CD14-positive monocyte (primary cell): ENCODE measurements around the gene CLEC17A. TPM values are rescaled to one million over a fixed set of nuclear protein-coding genes. Genes with fewer than 3 reads are reported as not detected.

Experiments used
- DNase-seq, 3 donors: peaks; one replicate each; pipeline ENCODE4 v3.0.0-alpha.2; 2011 to 2022
- H2AFZ ChIP-seq: 2 replicates; pipeline ENCODE4 v1.6.0; 2012; ENCODE audit warnings: mild to moderate bottlenecking, low read depth, low read length, inconsistent platforms; ENCODE audit not compliant: insufficient read depth, poor library complexity, severe bottlenecking
- H3K27ac ChIP-seq, 2 donors: 1 replicate in 1 of 2; 2 replicates in 1 of 2; pipeline ENCODE4 v1.5.1; 2012 to 2013; ENCODE audit warnings: low read length in 2 of 2, control low read depth in 1 of 2, inconsistent platforms in 1 of 2, low read depth in 1 of 2, mild to moderate bottlenecking in 1 of 2
- H3K27me3 ChIP-seq, 2 donors: one replicate each; pipeline versions ENCODE4 v1.6.0 to v1.6.1; 2011 to 2013; ENCODE audit warnings: low read length in 2 of 2; ENCODE audit not compliant: control insufficient read depth in 2 of 2, insufficient read depth in 2 of 2
- H3K36me3 ChIP-seq, 2 donors: replicated peaks in 1 of 2; 1 replicate in 1 of 2; 2 replicates in 1 of 2; pipeline versions ENCODE4 v1.5.1 to v1.6.1; 2012 to 2013; ENCODE audit warnings: low read length in 2 of 2, control low read depth in 1 of 2, inconsistent platforms in 1 of 2, mild to moderate bottlenecking in 1 of 2; ENCODE audit not compliant: insufficient read depth in 2 of 2, control insufficient read depth in 1 of 2
- H3K4me1 ChIP-seq, 2 donors: 1 replicate in 1 of 2; 2 replicates in 1 of 2; pipeline versions ENCODE4 v1.5.1 to v1.6.1; 2012 to 2013; ENCODE audit warnings: low read length in 2 of 2, control low read depth in 1 of 2, inconsistent platforms in 1 of 2, mild to moderate bottlenecking in 1 of 2, moderate library complexity in 1 of 2; ENCODE audit not compliant: insufficient read depth in 2 of 2, control insufficient read depth in 1 of 2
- H3K4me2 ChIP-seq: replicated peaks from 2 replicates; pipeline ENCODE3; 2012; ENCODE audit warnings: low read length, moderate library complexity, mild to moderate bottlenecking; ENCODE audit not compliant: poor library complexity, severe bottlenecking; ENCODE audit errors: extremely low read depth
- H3K4me3 ChIP-seq, 3 experiments: fragments of 200-600 bp in 1 of 3; sonication (generic) in 1 of 3; replicated peaks in 1 of 3; 1 replicate in 2 of 3; 2 replicates in 1 of 3; pipeline ENCODE4 v1.5.1; 2011 to 2013; ENCODE audit warnings: low read length in 3 of 3, mild to moderate bottlenecking in 3 of 3, control low read depth in 2 of 3, low read depth in 2 of 3, inconsistent platforms in 1 of 3, moderate library complexity in 1 of 3
- H3K79me2 ChIP-seq: 2 replicates; pipeline ENCODE4 v1.6.0; 2012; ENCODE audit warnings: mild to moderate bottlenecking, control low read depth, inconsistent platforms, low read length, moderate library complexity; ENCODE audit not compliant: insufficient read depth
- H3K9ac ChIP-seq: 2 replicates; pipeline ENCODE4 v1.6.0; 2017; ENCODE audit warnings: low read length, mild to moderate bottlenecking; ENCODE audit not compliant: insufficient read depth, poor library complexity, severe bottlenecking
- H3K9me3 ChIP-seq, 2 donors: replicated peaks in 1 of 2; 1 replicate in 1 of 2; 2 replicates in 1 of 2; pipeline versions ENCODE4 v1.5.1 to v1.6.1; 2012 to 2013; ENCODE audit warnings: low read length in 2 of 2, control low read depth in 1 of 2; ENCODE audit not compliant: control insufficient read depth in 1 of 2, insufficient read depth in 1 of 2
- H4K20me1 ChIP-seq: 2 replicates; pipeline ENCODE4 v1.6.0; 2012; ENCODE audit warnings: mild to moderate bottlenecking, low read length, control low read depth, moderate library complexity; ENCODE audit not compliant: insufficient read depth
- H3K27ac Mint-ChIP-seq, 7 donors: one replicate each; pipeline ENCODE4 v1.8.0; 2020; ENCODE audit warnings: mild to moderate bottlenecking in 7 of 7, mixed read lengths in 7 of 7, moderate library complexity in 6 of 7, inconsistent platforms in 2 of 7
- H3K27me3 Mint-ChIP-seq, 3 donors: one replicate each; pipeline ENCODE4 v1.8.0; 2021 to 2022; ENCODE audit warnings: low read depth in 3 of 3, mild to moderate bottlenecking in 3 of 3, mixed read lengths in 3 of 3, moderate library complexity in 3 of 3, inconsistent platforms in 1 of 3
- H3K36me3 Mint-ChIP-seq, 2 donors: one replicate each; pipeline ENCODE4 v1.8.0; 2020; ENCODE audit warnings: mixed read lengths in 2 of 2, inconsistent platforms in 1 of 2, mild to moderate bottlenecking in 1 of 2
- H3K4me1 Mint-ChIP-seq: one replicate; pipeline ENCODE4 v1.8.0; 2020; ENCODE audit warnings: mild to moderate bottlenecking, mixed read lengths
- H3K4me3 Mint-ChIP-seq, 2 donors: one replicate each; pipeline ENCODE4 v1.8.0; 2020; ENCODE audit warnings: mild to moderate bottlenecking in 2 of 2, mixed read lengths in 2 of 2, moderate library complexity in 1 of 2
- H3K9me3 Mint-ChIP-seq, 7 donors: one replicate each; pipeline ENCODE4 v1.8.0; 2020 to 2022; ENCODE audit warnings: mixed read lengths in 7 of 7, mild to moderate bottlenecking in 6 of 7, moderate library complexity in 6 of 7, inconsistent platforms in 2 of 7
- WGBS: methylation state at CpG from one replicate; pipeline ENCODE4 v1.1.5; 2013; ENCODE audit warnings: missing lambda C conversion rate; ENCODE audit not compliant: insufficient coverage; 5-methylcytosine and 5-hydroxymethylcytosine counted together
- intact Hi-C, 2 donors: fragments of 100-400 bp; cut with micrococcal nuclease; formaldehyde crosslinking; loops; one replicate each; pipeline versions ENCODE4 v1.15.0 to v1.15.1; 2023
- polyA plus RNA-seq, 3 donors: library from polyadenylated mRNA; depleted of rRNA in 1 of 3; unstranded in 2 of 3; stranded (reverse) in 1 of 3; fragments of 300-500 nt in 2 of 3; fragments of >200 nt in 1 of 3; fragmentation: Illumina TruSeq in 2 of 3; gene quantifications; 1 replicate in 2 of 3; 2 replicates in 1 of 3; pipeline ENCODE4 v1.2.3, GENCODE V29; 2012 to 2021
- TF ChIP-seq, protein P1 (sequence below): fragments of 200-600 bp; IDR thresholded peaks from one replicate; pipeline ENCODE4 v1.8.0; 2022; ENCODE audit warnings: antibody characterized with exemption, mild to moderate bottlenecking

The CLEC17A gene
- polyA plus RNA-seq, 3 donors = 0.62 to 3.4 (median 2.6) TPM

DNA sequence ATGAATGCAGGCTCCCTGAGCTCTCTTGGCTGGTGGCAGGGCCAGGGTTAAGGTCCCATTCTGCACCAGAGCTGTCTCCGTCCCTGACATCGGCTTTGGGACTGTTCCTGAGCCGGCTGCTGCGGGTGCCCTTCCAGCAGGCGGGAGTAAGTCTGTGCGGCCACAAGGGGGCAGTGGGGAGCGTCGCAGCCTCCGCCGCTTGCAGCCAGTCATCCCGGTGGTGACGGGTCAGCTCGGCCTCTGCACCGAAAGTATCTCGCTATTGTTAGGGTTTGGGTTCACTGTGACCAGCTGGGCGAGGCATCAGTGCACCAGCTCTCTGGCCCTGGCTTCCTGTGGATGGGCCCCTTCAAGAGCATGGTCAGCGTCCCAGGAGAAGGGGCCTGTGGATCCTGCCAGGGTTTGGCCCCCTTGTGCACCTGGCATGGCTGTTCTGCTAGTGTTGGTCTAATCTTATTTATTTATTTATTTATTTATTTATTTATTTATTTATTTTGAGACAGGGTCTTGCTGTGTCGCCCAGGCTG is 26.2 kb upstream of the CLEC17A start:
- Histone ChIP-seq H3K4me1 (peaks cover 13 to 14% of the 10 kb centered on the region in 2 donors), H3K79me2 (peaks cover 49% of the 10 kb centered on the region), H3K9ac (no peak overlapping the region), H3K27me3 (no peaks in the 10 kb centered on the region), H4K20me1 (peaks cover 14% of the 10 kb centered on the region), H2AFZ (peak overlapping the region; percentile 35), H3K9me3 (no peaks in the 10 kb centered on the region), H3K4me3 (peak overlapping the region in 1 of 3 experiments; percentile 46), H3K27ac (no peak overlapping the region), H3K4me2 (peak overlapping the region; percentile 69), H3K36me3 (no peaks in the 10 kb centered on the region)
- peak; percentile 70 to 80 (median 72) for DNase-seq
- Mint-ChIP-seq H3K27me3 (peaks cover 0 to 2% (median 0%) of the 10 kb centered on the region in 3 donors), H3K27ac (peak overlapping the region in 1 of 7 donors; percentile 10), H3K9me3 (no peaks in the 10 kb centered on the region), H3K4me1 (peaks cover 17% of the 10 kb centered on the region), H3K36me3 (peaks cover 7 to 19% of the 10 kb centered on the region in 2 donors), H3K4me3 (peak overlapping the region; percentile 58 to 72)
- TF ChIP-seq, protein P1, sequence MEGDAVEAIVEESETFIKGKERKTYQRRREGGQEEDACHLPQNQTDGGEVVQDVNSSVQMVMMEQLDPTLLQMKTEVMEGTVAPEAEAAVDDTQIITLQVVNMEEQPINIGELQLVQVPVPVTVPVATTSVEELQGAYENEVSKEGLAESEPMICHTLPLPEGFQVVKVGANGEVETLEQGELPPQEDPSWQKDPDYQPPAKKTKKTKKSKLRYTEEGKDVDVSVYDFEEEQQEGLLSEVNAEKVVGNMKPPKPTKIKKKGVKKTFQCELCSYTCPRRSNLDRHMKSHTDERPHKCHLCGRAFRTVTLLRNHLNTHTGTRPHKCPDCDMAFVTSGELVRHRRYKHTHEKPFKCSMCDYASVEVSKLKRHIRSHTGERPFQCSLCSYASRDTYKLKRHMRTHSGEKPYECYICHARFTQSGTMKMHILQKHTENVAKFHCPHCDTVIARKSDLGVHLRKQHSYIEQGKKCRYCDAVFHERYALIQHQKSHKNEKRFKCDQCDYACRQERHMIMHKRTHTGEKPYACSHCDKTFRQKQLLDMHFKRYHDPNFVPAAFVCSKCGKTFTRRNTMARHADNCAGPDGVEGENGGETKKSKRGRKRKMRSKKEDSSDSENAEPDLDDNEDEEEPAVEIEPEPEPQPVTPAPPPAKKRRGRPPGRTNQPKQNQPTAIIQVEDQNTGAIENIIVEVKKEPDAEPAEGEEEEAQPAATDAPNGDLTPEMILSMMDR = peak; percentile 93
- intact Hi-C loops = loop anchor here in 1 of 2 donors (10.0 kb wide), 1 partner anchor 338 kb away; no protein-coding TSS in a partner anchor
- 9% methylated on average over 18 of the region's 18 CpGs for WGBS

DNA sequence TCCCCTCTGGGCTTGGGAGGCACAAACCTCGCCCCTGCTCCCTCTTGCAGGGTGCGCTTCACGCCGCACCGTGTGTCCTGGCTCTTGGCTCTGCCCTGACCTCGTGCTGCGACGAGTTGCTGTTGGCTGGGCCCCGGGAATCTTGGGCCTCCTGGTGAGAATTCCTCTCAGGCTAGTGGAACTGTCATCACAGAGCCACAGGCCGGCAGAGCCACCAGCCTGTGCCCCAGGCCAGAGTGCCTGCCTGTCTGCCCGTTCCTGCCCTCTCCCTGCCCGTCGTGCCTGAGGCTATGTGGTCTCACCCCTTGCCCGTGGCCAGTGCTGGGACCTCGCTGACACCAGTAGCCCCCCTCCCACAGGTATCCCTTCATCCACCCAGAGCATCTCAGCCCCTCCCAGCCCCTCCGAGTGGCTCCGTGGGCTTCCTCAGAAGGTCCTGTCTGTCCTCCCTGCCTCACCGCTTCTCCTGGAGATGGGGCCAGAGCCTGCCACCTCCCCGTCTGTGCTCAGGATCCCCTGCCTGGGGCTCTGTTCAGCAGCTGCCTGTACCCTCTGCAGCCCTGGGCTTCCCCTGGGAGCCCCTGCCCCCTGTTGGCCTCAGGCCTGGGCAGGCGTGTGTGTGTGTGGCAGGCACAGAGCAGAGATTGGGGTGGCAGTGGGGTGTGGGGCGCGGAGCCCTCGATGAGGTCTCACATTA is 24.4 kb upstream of the CLEC17A start:
- Histone ChIP-seq H3K9ac (no peak overlapping the region), H3K79me2 (peaks cover 36% of the 10 kb centered on the region), H3K4me1 (peaks cover 6% of the 10 kb centered on the region in 2 donors), H3K9me3 (no peaks in the 10 kb centered on the region), H3K4me2 (no peak overlapping the region), H4K20me1 (peaks cover 8% of the 10 kb centered on the region), H3K27ac (no peak overlapping the region), H3K4me3 (no peak overlapping the region), H2AFZ (no peak overlapping the region), H3K36me3 (peaks cover 0 to 2% of the 10 kb centered on the region in 2 donors), H3K27me3 (no peaks in the 10 kb centered on the region)
- TF ChIP-seq, protein P1 = no peak
- no peak overlapping the region for H3K4me3 Mint-ChIP-seq
- H3K27me3 Mint-ChIP-seq = peaks cover 0 to 2% (median 0%) of the 10 kb centered on the region in 3 donors
- peaks cover 8% of the 10 kb centered on the region for H3K4me1 Mint-ChIP-seq
- intact Hi-C loops = loop anchor here in 1 of 2 donors (10.0 kb wide), 1 partner anchor 336 kb away; no protein-coding TSS in a partner anchor
- peaks cover 4 to 9% of the 10 kb centered on the region in 2 donors for H3K36me3 Mint-ChIP-seq
- DNase-seq = no peak
- WGBS = 96% methylated on average over 19 of the region's 23 CpGs
- no peak overlapping the region for H3K27ac Mint-ChIP-seq
- H3K9me3 Mint-ChIP-seq = no peaks in the 10 kb centered on the region
